ENCODE measurements around the gene RNF167.

- TF ChIP-seq EGR1 (IDR thresholded peaks at IDR 0.05; ENCODE audit: borderline replicate concordance, low read depth, low read length) (no peak), CTCF (IDR thresholded peaks at IDR 0.05; ENCODE audit: control extremely low read depth in 1 of 3, insufficient read depth in 1 of 3, low read depth in 1 of 3, low read length in 3 of 3) (no peak), JUN (IDR thresholded peaks at IDR 0.05; ENCODE audit: low read depth, low read length) (no peak), POLR2A (IDR thresholded peaks at IDR 0.05; ENCODE audit: control extremely low read depth in 1 of 2, low read depth in 2 of 2, low read length in 2 of 2) (no peak), POLR2AphosphoS5 (IDR thresholded peaks at IDR 0.05; ENCODE audit: low read depth, low read length) (no peak), CHD7 (IDR thresholded peaks at IDR 0.05; ENCODE audit: insufficient replicate concordance, low read length) (no peak), CHD2 (IDR thresholded peaks at IDR 0.05; ENCODE audit: low read length) (no peak), RNF2 (IDR thresholded peaks at IDR 0.05; ENCODE audit: borderline replicate concordance, low read depth, low read length, missing control alignments, poor library complexity, severe bottlenecking) (no peak), YY1 (IDR thresholded peaks at IDR 0.05; ENCODE audit: low read depth, low read length) (no peak), GABPA (IDR thresholded peaks at IDR 0.05; ENCODE audit: borderline replicate concordance, insufficient read depth, low read length) (no peak), SUZ12 (IDR thresholded peaks at IDR 0.05; ENCODE audit: low read length) (no peak), SP1 (IDR thresholded peaks at IDR 0.05; ENCODE audit: low read depth, low read length) (no peak)
These were observed 2.5 kb upstream of the RNF167 start for GRCh38 chr17:4937553-4937952.
